ENCODE data around the gene MAP7D2. TPM values are rescaled to one million over a fixed set of nuclear protein-coding genes. Genes with fewer than 3 reads are reported as not detected.

Gene MAP7D2
- polyA plus RNA-seq, 3 donors, result 0.45 TPM; not detected in 2

GRCh38 chrX:19972984-19973383 is 143.7 kb downstream of the MAP7D2 start:
- H3K27me3 Mint-ChIP-seq (ENCODE audit: low read depth in 3 of 3), result peaks cover 0 to 5% (median 0%) of the 10 kb centered on the region in 3 donors
- Histone ChIP-seq H3K9me3 (replicated peaks in 1 of 2; ENCODE audit: control insufficient read depth in 1 of 2, insufficient read depth in 1 of 2, low read length in 2 of 2) (no peaks in the 10 kb centered on the region), H3K4me3 (replicated peaks in 1 of 3; ENCODE audit: low read depth in 2 of 3, low read length in 3 of 3) (no peak overlapping the region), H3K9ac (ENCODE audit: insufficient read depth, low read length, poor library complexity, severe bottlenecking) (no peak overlapping the region), H3K79me2 (ENCODE audit: insufficient read depth, low read length) (peaks cover 10% of the 10 kb centered on the region), H2AFZ (ENCODE audit: insufficient read depth, low read depth, low read length, poor library complexity, severe bottlenecking) (no peak overlapping the region), H3K27ac (ENCODE audit: low read depth in 1 of 2, low read length in 2 of 2) (no peak overlapping the region), H4K20me1 (ENCODE audit: insufficient read depth, low read length) (peaks cover 8% of the 10 kb centered on the region), H3K4me2 (replicated peaks; ENCODE audit: extremely low read depth, low read length, poor library complexity, severe bottlenecking) (no peak overlapping the region), H3K4me1 (ENCODE audit: control insufficient read depth in 1 of 2, insufficient read depth in 2 of 2, low read length in 2 of 2) (peaks cover 5 to 8% of the 10 kb centered on the region in 2 donors), H3K36me3 (replicated peaks in 1 of 2; ENCODE audit: control insufficient read depth in 1 of 2, insufficient read depth in 2 of 2, low read length in 2 of 2) (peaks cover 0 to 2% of the 10 kb centered on the region in 2 donors), H3K27me3 (ENCODE audit: control insufficient read depth in 2 of 2, insufficient read depth in 2 of 2, low read length in 2 of 2) (no peaks in the 10 kb centered on the region)
- peaks cover 3 to 7% of the 10 kb centered on the region in 2 donors for H3K36me3 Mint-ChIP-seq
- DNase-seq, result no peak
- H3K9me3 Mint-ChIP-seq, result peaks cover 0 to 7% (median 0%) of the 10 kb centered on the region in 7 donors
- H3K4me3 Mint-ChIP-seq, result no peak overlapping the region
- no peak for TF ChIP-seq CTCF (IDR thresholded peaks at IDR 0.05)
- no peak overlapping the region for H3K27ac Mint-ChIP-seq
- intact Hi-C loops (cut with micrococcal nuclease), result no loop called here
- peaks cover 11% of the 10 kb centered on the region for H3K4me1 Mint-ChIP-seq

DNA sequence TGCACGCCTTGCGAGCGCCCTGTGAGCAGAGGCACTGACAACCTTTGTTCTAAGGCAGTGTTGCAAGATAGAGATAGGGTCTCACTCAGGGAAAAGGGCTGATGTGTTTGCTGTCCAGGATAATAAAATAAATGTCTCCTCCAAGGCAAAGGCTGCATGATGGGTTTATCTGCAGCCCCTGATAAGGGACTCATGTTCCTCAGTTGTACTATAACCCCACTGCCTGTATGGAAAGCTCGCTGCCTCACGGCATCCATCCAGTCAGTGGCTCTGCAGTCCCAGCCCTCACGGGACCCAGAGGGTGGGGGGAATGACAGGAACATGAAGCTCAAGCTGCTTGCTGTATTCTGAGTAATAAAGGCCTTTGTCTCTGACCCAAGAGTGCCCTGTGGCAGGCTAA is 148.4 kb downstream of the MAP7D2 start:
- H3K27me3 ChIP-seq (ENCODE audit: control insufficient read depth in 2 of 2, insufficient read depth in 2 of 2, low read length in 2 of 2), result peaks cover 0 to 2% of the 10 kb centered on the region in 2 donors
- peaks cover 11 to 33% of the 10 kb centered on the region in 2 donors for H3K36me3 ChIP-seq (replicated peaks in 1 of 2; ENCODE audit: control insufficient read depth in 1 of 2, insufficient read depth in 2 of 2, low read length in 2 of 2)
- H3K4me3 Mint-ChIP-seq, result no peak overlapping the region
- no peak overlapping the region for H3K27ac Mint-ChIP-seq
- WGBS (ENCODE audit: insufficient coverage), result no CpG with 5 or more reads among the region's 6 CpGs
- H3K4me3 ChIP-seq (replicated peaks in 1 of 3; ENCODE audit: low read depth in 2 of 3, low read length in 3 of 3), result no peak overlapping the region
- peaks cover 0 to 5% (median 0%) of the 10 kb centered on the region in 3 donors for H3K27me3 Mint-ChIP-seq (ENCODE audit: low read depth in 3 of 3)
- no peak for TF ChIP-seq CTCF (IDR thresholded peaks at IDR 0.05)
- no peaks in the 10 kb centered on the region for H3K9me3 Mint-ChIP-seq
- no peaks in the 10 kb centered on the region for H3K79me2 ChIP-seq (ENCODE audit: insufficient read depth, low read length)
- H4K20me1 ChIP-seq (ENCODE audit: insufficient read depth, low read length), result no peaks in the 10 kb centered on the region
- H3K36me3 Mint-ChIP-seq, result peaks cover 19 to 26% of the 10 kb centered on the region in 2 donors
- no peaks in the 10 kb centered on the region for H3K4me1 ChIP-seq (ENCODE audit: control insufficient read depth in 1 of 2, insufficient read depth in 2 of 2, low read length in 2 of 2)
- H3K9ac ChIP-seq (ENCODE audit: insufficient read depth, low read length, poor library complexity, severe bottlenecking), result no peak overlapping the region
- no peaks in the 10 kb centered on the region for H3K9me3 ChIP-seq (replicated peaks in 1 of 2; ENCODE audit: control insufficient read depth in 1 of 2, insufficient read depth in 1 of 2, low read length in 2 of 2)
- no peak overlapping the region for H3K4me2 ChIP-seq (replicated peaks; ENCODE audit: extremely low read depth, low read length, poor library complexity, severe bottlenecking)
- H3K4me1 Mint-ChIP-seq, result no peaks in the 10 kb centered on the region
- no peak overlapping the region for H3K27ac ChIP-seq (ENCODE audit: low read depth in 1 of 2, low read length in 2 of 2)
- H2AFZ ChIP-seq (ENCODE audit: insufficient read depth, low read depth, low read length, poor library complexity, severe bottlenecking), result no peak overlapping the region
- no peak for DNase-seq
- intact Hi-C loops (cut with micrococcal nuclease), result no loop called here
